ENCODE measurements around the gene EFCAB6.

The EFCAB6 gene

DNA sequence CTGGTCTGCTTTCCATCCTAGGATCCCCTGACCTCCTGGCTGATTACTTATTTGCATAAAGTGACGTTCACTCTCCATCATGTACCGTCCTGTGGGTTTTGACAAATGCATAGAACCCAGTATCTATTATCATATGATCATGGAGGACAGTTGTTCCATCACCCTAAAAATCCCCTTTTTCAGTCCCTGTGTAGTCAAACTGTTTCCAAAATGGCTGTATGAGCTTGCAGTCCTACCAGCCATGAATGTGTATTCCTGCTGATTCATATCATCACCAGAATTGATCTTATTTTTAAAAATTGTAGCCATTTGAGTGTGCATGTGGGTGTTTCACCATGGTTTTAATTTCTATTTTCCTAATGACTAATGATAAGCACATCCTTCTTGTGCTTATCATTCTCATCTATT is 291.5 kb downstream of the EFCAB6 start:
- DNase-seq: no peak

DNA sequence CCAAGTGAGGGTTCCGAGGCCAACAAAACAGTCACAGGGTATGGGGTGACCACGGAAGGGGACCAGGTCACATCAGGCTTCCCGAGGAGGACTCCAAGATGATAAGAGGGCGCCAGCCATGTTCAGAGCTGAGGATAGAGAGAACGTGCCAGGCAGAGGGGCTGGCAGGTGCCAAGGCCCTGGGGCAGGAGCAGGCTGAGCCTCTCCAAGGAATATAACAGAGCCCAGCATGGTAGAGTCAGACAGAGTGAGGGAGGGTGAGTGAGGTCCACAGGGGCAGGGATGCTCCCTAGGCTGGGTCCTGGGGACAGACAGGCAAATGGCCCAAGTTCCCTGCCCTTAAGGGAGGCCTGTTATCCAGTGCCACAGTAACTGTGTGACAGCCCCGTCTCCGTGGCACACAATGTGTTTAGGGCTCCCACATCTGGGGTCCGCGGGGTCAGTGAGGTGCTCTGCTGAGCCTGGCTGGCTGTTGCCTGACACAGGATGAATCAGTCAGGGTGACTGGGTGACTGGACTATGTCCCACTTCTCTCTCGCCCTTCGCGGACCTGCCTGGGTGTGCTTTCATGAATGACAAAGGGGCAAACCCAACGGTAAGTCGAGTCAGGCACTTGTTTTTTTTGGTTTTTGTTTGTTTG is 295.0 kb downstream of the EFCAB6 start:
- DNase-seq: no peak

DNA sequence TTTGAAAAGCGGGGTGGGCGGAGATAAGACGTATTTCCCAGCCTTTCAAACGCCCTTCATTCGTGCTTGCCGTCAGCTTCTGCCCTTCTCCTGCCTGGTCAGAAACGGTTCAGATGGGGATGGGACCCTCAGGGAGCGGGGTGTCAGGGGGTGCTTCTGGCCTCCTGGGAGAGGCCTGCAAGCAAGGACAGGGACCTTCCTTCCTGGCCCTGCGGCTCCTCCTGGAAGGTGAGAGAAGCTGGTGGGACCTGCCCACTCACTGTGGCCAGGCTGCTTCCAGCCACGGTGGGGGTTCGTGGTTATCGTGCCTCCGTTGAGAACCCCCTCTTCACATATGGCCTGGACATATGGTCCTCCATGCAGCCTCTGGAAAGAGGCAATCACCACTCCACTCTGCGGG is 295.7 kb downstream of the EFCAB6 start:
- DNase-seq: no peak

DNA sequence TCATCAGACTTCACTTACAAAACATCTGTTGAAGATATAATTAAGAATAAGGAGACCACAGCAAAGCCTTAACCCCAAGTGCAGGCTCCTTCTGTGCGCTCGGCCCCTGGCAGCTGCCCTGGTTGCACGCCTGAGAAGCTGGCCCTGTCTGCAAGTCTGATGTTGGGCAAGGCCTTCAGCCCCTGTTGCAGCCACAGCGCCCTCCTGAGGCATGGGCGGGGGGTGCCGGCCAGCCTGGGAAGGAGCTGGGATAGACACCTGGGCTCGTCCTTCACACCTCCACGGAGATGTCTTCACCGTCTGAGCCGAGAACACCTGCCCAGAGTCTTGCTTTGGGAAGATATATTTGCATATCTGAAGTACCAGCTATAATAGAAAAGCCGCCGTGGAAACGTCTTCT is 296.2 kb downstream of the EFCAB6 start:
- DNase-seq: no peak

DNA sequence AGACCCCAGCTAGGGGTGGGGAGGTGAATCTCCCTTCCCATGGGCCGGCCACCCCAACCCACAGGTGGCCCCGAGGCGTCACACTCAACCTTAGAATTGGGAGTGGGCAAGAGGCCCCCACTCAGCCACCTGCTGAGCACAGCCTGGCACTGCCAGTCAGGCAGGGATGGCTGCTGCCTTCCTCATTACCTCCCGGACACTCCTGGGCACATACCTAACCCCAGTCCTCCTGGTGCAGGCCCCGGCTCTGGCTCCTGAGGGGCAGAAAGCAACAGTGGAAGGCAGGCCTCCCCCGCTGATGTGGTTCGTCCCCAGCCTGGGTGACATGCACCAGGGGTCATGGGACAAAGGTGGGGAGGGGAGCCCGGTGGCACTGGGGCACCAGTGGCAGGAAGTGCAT is 296.7 kb downstream of the EFCAB6 start:
- DNase-seq: no peak

DNA sequence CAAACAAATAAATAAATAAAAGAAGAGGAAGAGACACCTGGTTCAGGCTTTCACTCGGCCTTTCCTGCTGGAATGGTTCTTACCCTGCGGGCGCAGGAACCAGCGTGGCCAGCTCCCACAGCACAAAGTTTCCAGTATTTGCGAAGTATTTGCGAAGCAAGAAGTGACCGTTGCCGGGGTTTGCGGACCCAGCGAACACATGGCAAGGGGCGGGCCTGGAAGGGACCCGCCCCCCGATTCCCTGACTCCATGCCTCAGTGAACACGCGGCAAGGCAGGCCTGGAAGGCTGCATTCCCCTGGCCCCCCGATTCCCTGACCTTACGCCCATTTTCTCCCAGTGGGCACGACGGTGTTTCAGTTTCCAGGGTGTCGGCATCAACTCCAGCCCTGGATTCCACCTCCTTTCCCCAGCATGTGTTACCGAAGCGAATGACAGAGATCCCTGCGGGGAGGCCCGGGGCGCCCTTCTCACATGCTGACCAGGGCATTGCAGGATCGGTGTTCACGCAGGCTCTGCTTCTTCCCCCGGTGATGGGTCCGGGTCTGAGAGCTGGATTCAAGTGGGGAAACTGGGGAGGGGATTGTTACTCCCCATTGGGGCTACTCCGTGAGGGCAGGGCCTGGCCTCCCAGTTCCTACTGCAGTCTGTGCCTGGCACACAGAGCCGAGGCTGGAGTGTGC is 297.5 kb downstream of the EFCAB6 start:
- no peak for DNase-seq

DNA sequence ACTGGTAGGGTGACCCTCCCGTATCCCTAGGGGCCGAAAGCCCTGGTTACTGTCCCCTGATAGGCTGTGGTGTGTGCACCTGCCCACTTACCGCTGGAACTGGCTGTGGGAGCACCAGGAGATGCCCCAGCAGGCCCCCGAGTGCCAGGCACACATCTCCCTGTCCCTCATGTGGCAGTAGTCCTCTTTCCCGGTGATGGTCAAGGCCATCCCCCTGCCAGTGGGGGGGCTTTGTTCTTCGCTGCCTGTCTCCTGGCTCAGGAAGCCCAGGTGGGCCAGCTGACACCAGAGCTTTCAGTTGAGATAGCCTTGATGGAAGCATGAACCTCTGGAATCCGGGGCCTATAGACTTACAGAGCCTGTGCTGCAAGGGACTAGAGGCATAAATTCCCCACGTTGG is 299.8 kb downstream of the EFCAB6 start:
- no peak for DNase-seq

DNA sequence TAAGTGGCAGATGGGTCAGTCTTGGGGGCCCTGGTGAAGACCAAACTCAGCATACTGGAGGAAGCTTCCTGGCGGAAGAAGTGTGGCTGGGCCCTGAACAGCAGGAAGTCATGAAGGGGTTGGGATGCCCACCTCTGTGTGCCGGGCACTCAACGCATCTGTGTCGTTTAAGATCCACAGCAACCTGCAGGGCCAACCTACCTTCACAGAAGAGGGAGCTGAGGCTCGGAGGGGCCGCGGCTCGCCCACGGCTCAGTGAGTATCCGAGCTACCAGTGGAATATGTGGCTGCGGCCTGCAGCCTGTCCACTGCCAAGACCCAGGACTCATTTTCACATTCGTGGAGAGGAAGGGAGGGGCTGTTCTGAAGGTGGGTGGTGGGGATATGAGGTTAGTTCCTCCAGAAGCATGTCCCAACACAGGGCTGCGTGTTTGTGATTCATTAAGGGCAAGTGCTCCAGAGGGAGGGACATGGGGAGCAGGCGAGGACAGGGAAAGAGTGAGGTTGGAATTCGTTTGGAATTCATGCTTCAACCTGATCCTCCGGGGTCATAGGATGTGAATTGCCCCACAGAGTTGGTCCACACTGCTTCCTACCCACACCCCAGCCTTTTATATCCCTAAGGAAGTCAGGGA is 300.7 kb downstream of the EFCAB6 start:
- DNase-seq: no peak

DNA sequence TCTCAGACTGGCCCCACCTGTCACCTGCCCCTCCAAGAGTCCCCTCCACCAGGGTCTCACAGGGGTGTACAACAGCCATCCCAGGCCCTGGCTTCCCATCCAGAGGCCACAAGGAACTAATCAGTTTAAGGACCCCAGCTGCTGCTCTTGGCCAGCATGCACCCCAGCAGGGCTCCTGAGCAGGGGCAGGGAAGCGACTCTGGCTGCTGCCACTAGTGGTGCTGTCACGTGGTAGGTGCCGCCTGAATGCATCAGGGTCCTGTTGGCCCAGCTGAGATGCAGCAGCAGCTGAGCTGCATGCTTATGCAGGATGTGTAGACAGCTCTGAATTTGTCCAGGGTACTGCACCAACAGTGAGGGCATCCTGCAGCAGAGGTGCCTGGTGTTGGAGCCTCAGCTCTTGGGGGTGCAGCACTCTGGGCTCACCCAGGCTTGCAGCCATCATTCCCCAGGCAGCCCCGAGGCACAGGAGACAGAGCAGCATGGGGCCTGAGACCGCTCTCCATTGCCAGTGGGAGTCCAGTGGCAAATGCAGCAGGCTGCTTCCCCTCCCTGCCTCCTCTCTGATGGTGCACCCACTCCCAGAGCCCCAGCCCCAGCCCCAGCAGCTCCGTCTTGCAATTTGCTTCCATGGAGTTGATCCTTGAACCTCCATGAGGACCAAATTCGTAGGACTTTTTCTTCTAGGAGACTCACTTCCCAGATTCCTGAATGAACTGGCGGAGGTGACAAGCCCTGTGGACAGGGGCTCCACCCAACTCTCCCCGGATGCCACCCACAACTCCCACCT is 301.6 kb downstream of the EFCAB6 start:
- no peak for DNase-seq

DNA sequence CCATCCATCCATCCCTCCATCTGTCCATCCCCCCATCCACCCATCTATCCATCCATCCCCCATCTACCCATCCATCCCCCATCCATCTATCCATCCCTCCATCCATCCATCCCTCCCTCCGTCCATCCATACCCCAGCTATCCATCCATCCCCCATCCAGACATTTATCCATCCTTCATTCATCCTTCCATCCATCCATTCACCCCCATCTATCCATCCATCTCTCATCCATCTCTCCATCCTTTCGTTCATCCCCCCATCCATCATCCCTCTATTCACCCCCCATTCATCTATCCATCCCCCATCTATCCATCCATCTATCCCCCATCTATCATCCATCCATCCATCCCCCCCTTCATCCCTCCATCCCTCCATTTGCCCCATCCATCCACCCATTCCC is 302.8 kb downstream of the EFCAB6 start:
- no peak for DNase-seq

DNA sequence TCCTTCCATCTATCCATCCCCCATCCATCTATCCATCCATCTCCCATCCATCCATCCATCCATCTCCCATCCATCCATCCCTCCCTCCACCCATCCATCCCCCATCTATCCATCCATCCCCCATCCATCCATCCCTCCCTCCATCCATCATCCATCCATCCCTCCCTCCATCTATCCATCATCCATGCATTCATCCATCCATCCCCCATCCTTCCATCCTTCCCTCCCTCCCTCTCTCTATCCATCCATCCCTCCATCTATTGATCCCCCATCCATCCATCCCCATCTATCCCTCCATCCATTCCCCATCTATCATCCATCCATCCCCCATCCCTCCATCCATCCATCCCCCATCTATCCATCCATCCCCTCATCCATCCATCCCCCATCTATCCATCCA is 303.6 kb downstream of the EFCAB6 start:
- no peak for DNase-seq

DNA sequence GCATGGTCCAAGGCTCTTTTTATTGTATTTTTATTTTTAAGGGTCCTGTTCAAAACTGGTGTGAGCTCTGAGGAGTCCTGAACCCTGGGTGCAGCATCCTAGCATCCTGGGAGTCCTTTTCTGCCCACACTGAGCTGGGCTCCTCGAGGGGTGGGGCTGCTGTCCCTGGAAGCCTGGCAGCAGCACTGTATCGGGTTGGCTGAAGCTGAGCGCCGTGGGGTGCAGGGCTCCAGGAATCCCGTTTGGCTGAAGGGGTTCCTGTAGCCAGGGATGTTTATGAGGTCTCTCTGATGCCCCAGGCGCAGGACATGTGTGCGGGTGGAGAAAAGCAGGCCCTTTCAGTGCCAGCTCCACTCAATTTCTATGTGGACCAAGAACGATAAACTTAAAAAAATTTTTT is 304.9 kb downstream of the EFCAB6 start:
- DNase-seq: no peak

DNA sequence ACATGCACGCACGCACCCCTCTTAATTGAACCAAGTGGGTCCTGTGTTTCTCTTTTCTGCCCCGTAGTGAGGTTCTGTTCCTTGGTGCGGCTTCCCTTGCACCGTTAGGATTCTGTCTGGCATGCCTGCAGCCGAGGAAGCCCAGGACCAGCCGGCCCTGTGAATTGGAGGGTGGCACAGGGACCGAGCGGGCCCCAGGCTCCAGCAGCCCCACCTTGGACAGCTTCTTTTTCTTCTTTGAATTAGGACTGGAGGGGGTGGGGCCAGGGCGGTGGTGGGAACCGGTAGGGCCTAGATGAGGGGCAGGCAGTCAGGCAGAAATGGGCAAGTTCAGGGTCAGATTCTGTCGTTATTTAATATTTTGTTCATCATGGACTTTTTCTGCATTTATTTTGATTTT is 305.6 kb downstream of the EFCAB6 start:
- DNase-seq: no peak

DNA sequence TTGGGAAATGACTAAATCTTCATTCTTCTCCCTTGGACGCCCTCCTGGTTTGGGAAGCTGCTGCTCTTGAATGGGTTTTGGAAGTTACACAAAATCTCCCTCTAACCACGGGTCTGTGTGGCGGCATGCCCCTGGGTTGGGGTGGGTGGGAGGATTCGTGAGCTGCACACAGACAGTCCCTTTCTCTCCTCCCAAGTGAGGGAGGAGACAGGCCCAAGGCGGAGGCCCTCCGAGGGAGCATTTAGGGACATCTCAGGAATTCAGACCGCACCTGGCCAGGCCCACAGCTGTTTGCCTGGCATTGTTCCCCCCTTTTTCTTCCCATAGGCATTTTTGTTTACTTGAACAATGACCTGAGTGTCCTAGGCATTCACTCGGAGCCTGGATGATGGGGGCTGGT is 306.2 kb downstream of the EFCAB6 start:
- no peak for DNase-seq

DNA sequence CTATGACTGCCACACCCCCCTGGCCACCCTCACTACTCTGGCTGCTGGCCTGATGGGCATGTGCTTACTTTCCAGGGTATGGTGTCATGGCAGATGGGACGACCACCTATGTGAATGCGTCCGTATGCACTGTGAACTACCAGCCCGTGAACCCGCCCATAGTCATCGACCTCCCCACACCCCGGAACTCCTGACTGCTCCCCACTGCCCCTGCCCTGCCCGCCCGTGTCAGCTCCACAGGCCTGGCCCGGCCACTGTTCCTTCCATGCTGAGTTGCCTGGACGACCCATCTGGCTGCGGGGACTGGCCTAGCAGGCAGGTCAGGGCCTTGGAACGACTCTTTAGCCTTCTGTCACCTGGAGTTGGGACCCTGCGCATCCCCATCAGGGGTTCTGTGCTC is 306.7 kb downstream of the EFCAB6 start:
- no peak for DNase-seq

DNA sequence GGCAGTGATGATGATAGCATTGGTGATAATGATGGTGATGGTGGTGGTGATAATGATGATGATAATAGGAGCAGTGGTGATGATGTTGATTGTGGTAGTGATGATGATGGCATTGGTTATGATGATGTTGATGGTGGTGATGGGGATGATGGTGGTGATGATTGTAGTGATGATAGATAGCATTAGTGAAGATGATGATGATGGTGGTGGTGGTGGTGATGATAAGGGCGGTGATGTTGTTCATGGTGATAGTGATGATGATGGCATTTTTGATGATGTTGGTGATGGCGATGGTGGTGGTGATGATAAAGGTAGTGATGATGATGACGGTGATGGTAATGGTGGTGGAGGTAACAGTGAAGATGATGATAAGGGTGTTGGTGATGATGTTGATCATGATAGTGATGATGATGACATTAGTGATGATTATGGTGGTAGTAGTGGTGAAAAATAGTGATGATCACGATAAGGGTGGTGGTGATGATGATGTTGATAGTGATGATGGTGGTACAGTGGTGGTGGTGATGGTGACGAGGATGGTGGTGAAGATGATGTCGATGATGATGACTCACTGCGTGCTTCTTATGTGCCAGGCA is 307.3 kb downstream of the EFCAB6 start:
- DNase-seq: no peak

DNA sequence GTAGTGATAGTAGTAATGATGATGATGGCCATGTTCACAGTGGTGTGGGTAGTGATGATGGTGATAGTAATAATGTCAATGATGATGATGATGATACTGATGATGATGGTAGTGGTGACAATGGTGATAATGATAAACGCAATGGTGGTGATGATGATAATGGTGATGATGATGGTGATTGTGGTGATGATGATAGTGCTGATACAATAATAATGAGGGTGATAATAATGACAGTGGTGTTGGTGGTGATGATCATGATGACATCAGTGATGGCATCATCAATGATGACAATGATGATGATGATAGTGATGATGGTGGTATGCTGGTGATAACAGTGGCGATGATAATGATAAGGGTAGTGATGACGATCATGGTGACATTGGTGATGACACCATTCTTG is 308.0 kb downstream of the EFCAB6 start:
- DNase-seq: no peak

DNA sequence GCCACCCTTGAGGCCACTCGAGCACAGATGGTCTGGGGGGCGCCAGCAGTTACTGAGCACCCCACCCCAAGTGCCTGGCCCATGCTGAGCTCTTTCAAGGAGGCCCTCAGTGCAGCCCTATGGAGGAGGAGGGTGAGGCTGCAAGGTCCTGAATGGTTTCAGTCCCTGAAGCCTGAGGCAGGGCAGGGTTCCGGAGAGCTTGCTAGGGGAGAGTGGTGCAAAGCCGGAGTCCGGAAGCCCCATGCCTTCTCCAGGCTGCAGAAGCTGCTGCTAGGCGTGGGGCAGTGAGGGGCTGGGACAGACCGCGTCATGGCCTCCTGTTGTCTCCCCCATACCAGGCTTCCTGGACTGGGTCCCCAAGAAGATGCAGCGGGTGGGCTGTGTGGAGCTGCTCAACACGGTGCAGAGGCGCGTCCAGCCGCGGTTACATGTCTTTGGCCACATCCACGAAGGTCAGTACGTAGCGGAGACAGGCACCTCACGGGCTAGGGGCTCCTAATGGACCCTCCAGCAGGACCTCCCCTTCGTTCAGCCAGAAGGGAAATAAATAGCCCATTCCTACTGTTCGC is 309.7 kb downstream of the EFCAB6 start:
- DNase-seq: no peak

DNA sequence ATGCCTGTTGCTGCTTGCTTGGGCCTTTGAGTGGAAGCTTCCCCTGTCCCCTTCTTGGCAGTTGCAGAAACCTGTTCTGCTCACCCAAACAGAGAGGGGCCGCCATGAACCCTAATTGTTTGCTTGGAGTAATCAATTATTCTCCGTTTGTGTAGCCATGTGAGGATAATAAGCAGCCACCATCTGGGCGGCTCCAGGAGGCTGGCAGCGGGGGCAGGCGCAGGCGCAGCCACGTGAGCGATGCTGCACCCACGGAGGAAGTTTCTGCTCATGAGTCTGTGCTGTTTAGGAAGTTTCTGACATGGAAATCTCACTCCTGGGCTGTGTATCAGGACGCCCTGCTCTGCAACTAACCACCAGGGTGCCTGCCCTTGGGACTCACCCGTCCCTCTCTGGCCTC is 310.2 kb downstream of the EFCAB6 start:
- no peak for DNase-seq

DNA sequence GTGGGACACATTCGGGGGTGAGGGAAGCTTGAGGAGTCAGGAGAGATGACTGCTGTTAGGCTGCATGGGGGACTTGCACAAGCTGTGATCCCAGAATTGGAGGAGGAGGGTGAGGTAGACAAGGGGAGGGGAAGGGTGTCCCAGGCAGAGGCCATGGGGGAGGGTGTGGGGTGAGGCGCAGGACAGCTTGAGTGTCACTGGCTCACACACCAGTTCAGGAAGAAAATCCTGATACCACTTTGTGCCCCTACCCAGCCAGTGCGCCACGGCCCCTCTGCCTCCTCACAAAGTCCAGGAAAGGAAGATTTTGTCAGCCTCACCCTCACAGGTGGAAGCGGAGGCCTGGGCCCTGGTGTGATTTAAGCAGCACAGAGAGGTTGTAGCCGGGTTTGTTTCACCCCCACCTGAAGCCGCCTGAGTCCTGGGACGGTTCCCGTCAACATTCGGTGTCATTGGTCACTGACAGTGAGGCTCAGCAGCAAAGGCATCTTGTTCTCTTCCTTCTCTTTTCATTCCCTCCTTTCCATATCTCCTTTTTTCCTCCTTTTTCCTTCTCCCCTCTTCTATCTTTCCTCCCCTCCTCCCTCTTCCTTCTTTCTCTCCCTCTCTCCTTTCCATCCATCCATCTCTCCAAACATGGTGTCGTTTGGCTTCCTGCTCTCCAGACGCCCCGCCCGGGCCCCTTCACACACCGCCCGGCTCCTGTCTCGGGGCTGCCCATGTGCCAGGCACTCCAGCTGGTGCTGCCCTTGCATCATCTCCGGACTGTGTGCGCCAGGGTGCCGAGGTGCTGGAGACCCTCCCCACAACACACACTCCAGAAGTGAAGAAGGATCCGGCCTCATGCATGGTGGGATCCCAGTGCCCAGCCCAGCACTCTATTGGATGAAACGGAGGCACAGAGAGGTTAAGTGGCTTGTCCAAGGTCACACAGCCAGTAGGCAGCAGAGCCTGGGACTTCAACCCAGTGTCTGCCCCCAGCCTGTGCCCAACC is 311.0 kb downstream of the EFCAB6 start:
- no peak for DNase-seq

DNA sequence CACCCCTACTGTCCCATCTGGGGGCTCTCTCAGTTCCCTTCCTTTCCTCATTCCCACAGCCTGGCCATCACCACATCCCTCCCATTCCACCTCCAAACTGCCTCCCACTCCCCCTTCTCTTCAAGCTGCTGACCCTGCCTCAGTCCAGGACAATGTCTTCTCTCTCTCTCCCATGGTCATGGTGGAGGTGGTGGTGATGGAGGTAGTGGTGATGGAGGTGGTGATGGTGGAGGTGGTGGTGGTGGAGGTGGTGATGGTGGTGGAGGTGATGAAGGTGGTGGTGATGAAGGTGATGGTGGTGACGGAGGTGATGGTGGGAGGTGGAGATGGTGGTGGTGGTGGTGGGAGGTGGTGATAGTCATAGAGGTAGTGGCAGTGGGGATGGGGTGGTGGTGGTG is 313.2 kb downstream of the EFCAB6 start:
- DNase-seq: no peak
